ENCODE results near the gene CELSR1.

DNA sequence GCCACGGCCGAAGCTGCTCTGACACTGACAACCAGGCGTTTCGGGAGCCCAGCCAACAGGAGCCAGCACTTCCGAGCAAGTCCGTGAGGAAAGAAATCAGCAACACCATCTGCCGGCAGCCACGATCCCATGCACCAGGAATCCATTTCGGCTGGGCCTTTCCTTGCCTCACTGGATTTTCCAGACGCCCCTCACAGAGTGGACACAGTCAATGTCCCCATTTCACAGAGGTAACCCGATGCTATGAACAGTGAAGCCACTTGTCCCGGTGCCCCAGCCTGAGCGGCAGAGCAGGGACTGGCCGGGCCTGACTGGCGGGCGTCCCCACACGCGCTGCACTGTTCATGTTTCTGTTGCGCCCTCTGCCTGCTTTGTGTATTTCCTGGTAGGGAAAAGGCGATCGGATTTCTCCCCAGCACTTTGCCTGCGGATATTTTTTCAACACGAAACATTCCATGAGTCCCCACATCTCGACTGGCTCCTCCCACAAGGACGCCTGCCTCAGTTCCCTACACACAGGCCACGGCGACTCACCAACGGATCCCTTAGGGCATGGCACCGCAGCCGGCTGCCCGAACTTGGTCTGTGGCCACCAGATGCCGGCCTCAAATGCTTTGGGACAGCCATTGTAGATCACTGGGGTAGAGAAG is 146.6 kb downstream of the CELSR1 start:
- TF ChIP-seq POLR2A (IDR thresholded peaks at IDR 0.05; ENCODE audit: low read depth, low read length) (no peak), POLR2AphosphoS5 (IDR thresholded peaks at IDR 0.05; ENCODE audit: low read depth, low read length) (no peak)

Data from GM12892 (cell line).